Measurements from ENCODE around the gene OPCML.

OPCML gene

GRCh38 chr11:132818951-132819350 is 713.4 kb downstream of the OPCML start:
- no peak overlapping the region for H3K27ac ChIP-seq
- TF ChIP-seq CTCF (conservative IDR thresholded peaks at IDR 0.05) = no peak

- H3K27ac ChIP-seq = no peak overlapping the region
- TF ChIP-seq CTCF (conservative IDR thresholded peaks at IDR 0.05) = no peak
Observed at GRCh38 chr11:132817387-132817786, 714.9 kb downstream of the OPCML start.

- TF ChIP-seq CTCF (conservative IDR thresholded peaks at IDR 0.05) = no peak
- H3K27ac ChIP-seq = no peak overlapping the region
Observed at GRCh38 chr11:132814410-132814809, 717.9 kb downstream of the OPCML start.

- TF ChIP-seq CTCF (conservative IDR thresholded peaks at IDR 0.05) = no peak
Observed at GRCh38 chr11:132811649-132812048, 720.7 kb downstream of the OPCML start.

GRCh38 chr11:132809070-132809469 is 723.2 kb downstream of the OPCML start:
- TF ChIP-seq CTCF (conservative IDR thresholded peaks at IDR 0.05) = no peak
- H3K27ac ChIP-seq = no peak overlapping the region

More at GRCh38 chr11:132811649-132812048, 720.7 kb downstream of the OPCML start:
- no peak overlapping the region for H3K27ac ChIP-seq

- no peak for TF ChIP-seq CTCF (conservative IDR thresholded peaks at IDR 0.05)
- no peak overlapping the region for H3K27ac ChIP-seq
Observed at GRCh38 chr11:132804258-132804657, 728.0 kb downstream of the OPCML start.

- H3K27ac ChIP-seq = no peak overlapping the region
- TF ChIP-seq CTCF (conservative IDR thresholded peaks at IDR 0.05) = no peak
Observed at GRCh38 chr11:132803436-132803835, 728.9 kb downstream of the OPCML start.

GRCh38 chr11:132802947-132803346 is 729.4 kb downstream of the OPCML start:
- no peak overlapping the region for H3K27ac ChIP-seq
- TF ChIP-seq CTCF (conservative IDR thresholded peaks at IDR 0.05) = no peak

Data from VCaP (cell line).